C4-2B (cell line): ENCODE data around the gene NFATC2.

Source experiments
- CTCF ChIP-seq: fragments of 450-650 bp; conservative IDR thresholded peaks from 2 replicates; pipeline ENCODE4 v1.5.1; 2017; ENCODE audit warnings: mild to moderate bottlenecking
- ZFX ChIP-seq: fragments of 450-650 bp; IDR thresholded peaks from 2 replicates; pipeline ENCODE4 v1.6.1; 2017

- no peak for TF ChIP-seq CTCF
- no peak for TF ChIP-seq ZFX
Observed at GRCh38 chr20:51450984-51451383, 91.5 kb downstream of the NFATC2 start.
